Stimulated activated CD8-positive, alpha-beta memory T cell treated with anti-CD3 and anti-CD28 coated beads, Interleukin-2, amount 100 ng/mL, for 48 hours (primary cell): ENCODE results near the gene QSOX1.

Experiments used
- DNase-seq, 2 donors: peaks; one replicate each; pipeline ENCODE4 v3.0.0-alpha.2; 2020; ENCODE audit warnings: low read depth in 2 of 2

QSOX1 gene

GRCh38 chr1:180251526-180252305 is 97.0 kb downstream of the QSOX1 start:
- DNase-seq: no peak

DNA sequence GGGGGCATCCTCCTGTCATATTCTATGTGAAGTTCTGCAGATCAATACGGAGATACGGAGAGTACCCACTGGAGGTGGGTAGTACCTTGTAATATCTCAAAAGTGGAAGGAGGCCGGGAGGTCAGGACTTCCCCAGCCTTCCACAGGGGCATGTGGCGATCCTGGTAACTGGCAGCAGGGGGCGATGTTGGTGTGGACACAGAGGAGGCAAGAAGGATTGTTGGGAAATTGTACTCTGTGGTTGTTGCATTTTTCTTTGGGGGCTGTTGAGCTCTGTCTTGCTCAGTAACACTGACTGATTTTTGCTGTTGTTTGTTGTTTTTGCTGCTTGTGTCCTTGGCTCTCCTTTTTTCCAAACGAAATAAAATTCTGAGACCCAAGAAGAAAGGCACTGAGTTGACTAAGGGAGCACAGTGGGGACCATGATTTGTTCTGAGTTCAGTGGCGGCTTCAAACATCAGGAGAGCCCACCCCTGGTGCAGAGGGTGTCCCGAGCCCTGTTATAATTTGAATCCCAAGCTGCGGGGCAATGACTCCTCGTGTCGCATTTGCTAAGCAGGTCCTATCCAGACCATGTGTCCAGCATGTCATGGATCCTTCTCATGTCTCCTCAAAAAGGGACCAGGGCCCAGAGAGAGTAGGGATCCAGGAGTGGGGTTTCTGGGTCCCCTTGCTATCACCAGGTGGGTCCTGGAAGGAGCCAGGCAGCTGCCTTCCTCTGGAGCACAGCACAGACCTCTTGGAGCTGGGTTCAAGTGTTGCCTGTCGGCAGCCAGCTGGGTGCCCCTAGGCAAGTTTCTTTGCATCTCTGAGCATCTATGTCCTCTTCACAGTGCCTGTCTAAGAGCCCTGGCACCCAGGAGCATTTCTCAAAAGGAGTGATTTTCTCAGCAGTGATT is 98.2 kb downstream of the QSOX1 start:
- DNase-seq: peak; percentile 58 to 71
